Right lobe of liver (tissue), 4 donors: ENCODE measurements around the gene UGT1A10.

ENCODE experiments used
- CTCF ChIP-seq, 4 donors: fragments of 200-600 bp in 3 of 4; fragments of 450-650 bp in 1 of 4; IDR thresholded peaks; one replicate each; pipeline versions ENCODE4 v1.5.1 to v1.8.0; 2016 to 2022; ENCODE audit warnings: antibody characterized with exemption in 4 of 4, mild to moderate bottlenecking in 2 of 4
- POLR2A ChIP-seq: fragments of 450-650 bp; IDR thresholded peaks from one replicate; pipeline ENCODE4 v1.6.1; 2017; ENCODE audit warnings: antibody characterized with exemption, mild to moderate bottlenecking
- donor health status: DM: no; HTN: no; CAD: no.
- donor health status: DM: no; HTN: no; CAD: no.
- donor health status: DM: no; HTN: yes; CAD: no.

- TF ChIP-seq CTCF (IDR thresholded peaks at IDR 0.05) = no peak
- TF ChIP-seq POLR2A = no peak
Observed at GRCh38 chr2:233768076-233768475, 131.8 kb downstream of the UGT1A10 start.
